ENCODE data around the gene NFILZ.
"Not testable (repeated sequence)": the region's sequence is repeated elsewhere in the genome, so short reads cannot be mapped to it uniquely, and the experiment has no call there.

NFILZ gene

GRCh38 chr19:8611391-8611876, 19.0 kb upstream of the NFILZ start:
- DNase-seq (ENCODE audit: low read depth), result no peak

GRCh38 chr19:8611877-8612806, 18.3 kb upstream of the NFILZ start:
- no peak for DNase-seq (ENCODE audit: low read depth)

- DNase-seq (ENCODE audit: low read depth), result no peak
Measured at GRCh38 chr19:8612807-8613171, 17.6 kb upstream of the NFILZ start.

GRCh38 chr19:8614455-8614854, 16.0 kb upstream of the NFILZ start:
- no peak for DNase-seq (ENCODE audit: low read depth)

- DNase-seq (ENCODE audit: low read depth), result no peak
Measured at GRCh38 chr19:8615024-8615423, 15.4 kb upstream of the NFILZ start.

- DNase-seq (ENCODE audit: low read depth), result peak; percentile 41
Measured at GRCh38 chr19:8615813-8616596, 14.4 kb upstream of the NFILZ start.

GRCh38 chr19:8616861-8617260, 13.6 kb upstream of the NFILZ start:
- no peak for DNase-seq (ENCODE audit: low read depth)

GRCh38 chr19:8617325-8617724, 13.1 kb upstream of the NFILZ start:
- DNase-seq (ENCODE audit: low read depth), result not testable (repeated sequence)

- DNase-seq (ENCODE audit: low read depth), result no peak
Measured at GRCh38 chr19:8617984-8618383, 12.4 kb upstream of the NFILZ start.

GRCh38 chr19:8618751-8619150, 11.7 kb upstream of the NFILZ start:
- no peak for DNase-seq (ENCODE audit: low read depth)

- DNase-seq (ENCODE audit: low read depth), result not testable (repeated sequence)
Measured at GRCh38 chr19:8622886-8623285, 7.5 kb upstream of the NFILZ start.

- DNase-seq (ENCODE audit: low read depth), result no peak
Measured at GRCh38 chr19:8626842-8627241, 3.6 kb upstream of the NFILZ start.

- DNase-seq (ENCODE audit: low read depth), result no peak
Measured at GRCh38 chr19:8629184-8629583, 1.2 kb upstream of the NFILZ start.

- no peak for DNase-seq (ENCODE audit: low read depth)
Measured at GRCh38 chr19:8630796-8631424, 477 bp downstream of the NFILZ start.

GRCh38 chr19:8631425-8631819, 989 bp downstream of the NFILZ start:
- no peak for DNase-seq (ENCODE audit: low read depth)

- no peak for DNase-seq (ENCODE audit: low read depth)
Measured at GRCh38 chr19:8635422-8635821, 5.0 kb downstream of the NFILZ start.

GRCh38 chr19:8637070-8637469, 6.6 kb downstream of the NFILZ start:
- DNase-seq (ENCODE audit: low read depth), result not testable (repeated sequence)

- DNase-seq (ENCODE audit: low read depth), result no peak
Measured at GRCh38 chr19:8638078-8638619, 7.7 kb downstream of the NFILZ start.

- no peak for DNase-seq (ENCODE audit: low read depth)
Measured at GRCh38 chr19:8639821-8640401, 9.5 kb downstream of the NFILZ start.

- DNase-seq (ENCODE audit: low read depth), result no peak
Measured at GRCh38 chr19:8640402-8641004, 10.1 kb downstream of the NFILZ start.

- no peak for DNase-seq (ENCODE audit: low read depth)
Measured at GRCh38 chr19:8641221-8641907, 10.9 kb downstream of the NFILZ start.

Measured in activated T-cell treated with anti-CD3 and anti-CD28 coated beads for 24 hours (primary cell).